Cortex of kidney (tissue), 1 donor: ENCODE measurements around the gene PITX2.

ENCODE experiments used
- DNase-seq: peaks from one replicate; lab custom pipeline; 2025; lab: John Stamatoyannopoulos, UW

The PITX2 gene

DNA sequence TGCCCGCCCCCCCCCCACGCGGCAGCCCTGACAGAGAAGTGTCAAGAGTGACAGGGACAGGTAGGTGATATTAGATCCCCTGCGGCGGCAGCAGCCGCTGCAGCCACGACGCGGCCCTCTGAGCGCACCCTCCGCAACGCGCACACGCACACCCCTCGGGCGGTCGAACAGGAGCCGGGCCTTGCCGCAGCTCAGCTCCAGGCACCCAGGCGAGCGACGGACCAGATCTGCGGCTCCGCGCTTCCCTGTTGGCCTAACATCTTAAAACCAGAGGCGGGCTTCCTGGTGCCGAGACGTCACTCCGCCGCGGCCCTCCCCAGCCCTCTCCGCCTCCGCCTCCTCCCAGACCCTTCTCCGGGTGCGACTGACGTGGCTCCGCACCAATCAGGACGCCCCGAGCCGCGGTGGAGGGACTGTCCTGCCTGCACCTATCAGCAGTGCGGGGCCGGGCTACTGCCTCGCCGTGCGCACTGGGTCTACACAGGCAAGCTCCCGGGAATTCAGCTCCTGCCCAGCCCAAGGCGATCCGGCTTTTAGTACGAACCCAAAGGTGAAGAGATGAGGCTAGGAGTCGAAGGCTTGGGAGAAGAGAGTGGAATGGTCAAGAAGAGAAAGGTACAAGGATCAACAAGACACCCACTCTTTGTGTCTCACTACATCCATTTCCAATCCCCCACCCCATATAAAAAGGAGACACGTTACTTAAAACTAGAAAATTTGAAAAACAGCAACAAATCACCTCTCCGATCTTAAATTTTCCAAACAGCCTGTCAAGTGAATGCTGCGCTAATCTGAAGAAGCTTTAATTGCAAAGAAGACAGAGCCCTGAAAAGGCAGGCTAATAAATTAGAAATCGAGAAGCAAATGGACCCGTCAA is at the start of gene PITX2:
Gene PITX2, minus strand, starts transcription at position 237 of the 877 bp plus-strand sequence. CDS start 617 bp downstream, outside the sequence.
- no peak for DNase-seq

DNA sequence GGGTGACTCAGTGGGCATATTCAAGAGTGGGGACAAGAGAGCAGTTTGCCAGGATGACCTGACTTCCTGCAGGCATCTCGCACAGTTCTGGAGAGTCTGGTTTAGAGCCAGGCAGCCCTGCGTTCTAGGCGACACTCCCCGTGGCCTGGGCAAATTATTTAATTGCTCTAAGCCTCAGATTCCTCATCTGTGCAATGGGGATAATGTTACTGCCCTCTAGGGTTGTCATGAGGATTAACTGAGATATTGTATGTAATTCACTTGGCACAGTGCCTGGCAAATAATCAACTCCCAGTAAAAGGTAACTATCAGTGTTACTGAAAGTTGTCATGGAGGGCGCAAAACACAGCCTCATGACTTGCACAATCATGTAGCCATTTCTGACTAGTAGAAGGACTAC is 48.8 kb upstream of the PITX2 start:
- DNase-seq = no peak

DNA sequence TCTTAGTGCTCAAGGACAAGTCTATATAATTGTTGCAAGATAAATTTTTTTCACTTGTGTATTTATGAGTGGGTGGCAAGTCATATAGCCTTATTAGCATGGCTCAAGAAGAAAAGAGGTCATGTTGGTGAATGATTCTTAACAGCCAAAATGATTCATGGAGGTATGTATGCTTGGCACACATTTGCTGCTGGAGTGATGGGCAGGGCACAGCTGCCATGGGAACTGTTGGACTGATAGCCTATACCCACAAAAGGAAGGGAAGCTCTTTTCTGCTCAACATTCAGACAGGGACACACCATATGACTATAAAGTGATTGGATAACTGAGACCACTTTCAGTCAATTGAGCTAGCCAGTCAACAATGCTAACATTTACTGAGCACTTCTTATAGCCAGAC is 46.8 kb upstream of the PITX2 start:
- DNase-seq = no peak

- no peak for DNase-seq
Observed at GRCh38 chr4:110668463-110669235, 45.8 kb upstream of the PITX2 start.

GRCh38 chr4:110667670-110668069 is 44.8 kb upstream of the PITX2 start:
- no peak for DNase-seq

GRCh38 chr4:110666030-110666429 is 43.2 kb upstream of the PITX2 start:
- DNase-seq = no peak

DNA sequence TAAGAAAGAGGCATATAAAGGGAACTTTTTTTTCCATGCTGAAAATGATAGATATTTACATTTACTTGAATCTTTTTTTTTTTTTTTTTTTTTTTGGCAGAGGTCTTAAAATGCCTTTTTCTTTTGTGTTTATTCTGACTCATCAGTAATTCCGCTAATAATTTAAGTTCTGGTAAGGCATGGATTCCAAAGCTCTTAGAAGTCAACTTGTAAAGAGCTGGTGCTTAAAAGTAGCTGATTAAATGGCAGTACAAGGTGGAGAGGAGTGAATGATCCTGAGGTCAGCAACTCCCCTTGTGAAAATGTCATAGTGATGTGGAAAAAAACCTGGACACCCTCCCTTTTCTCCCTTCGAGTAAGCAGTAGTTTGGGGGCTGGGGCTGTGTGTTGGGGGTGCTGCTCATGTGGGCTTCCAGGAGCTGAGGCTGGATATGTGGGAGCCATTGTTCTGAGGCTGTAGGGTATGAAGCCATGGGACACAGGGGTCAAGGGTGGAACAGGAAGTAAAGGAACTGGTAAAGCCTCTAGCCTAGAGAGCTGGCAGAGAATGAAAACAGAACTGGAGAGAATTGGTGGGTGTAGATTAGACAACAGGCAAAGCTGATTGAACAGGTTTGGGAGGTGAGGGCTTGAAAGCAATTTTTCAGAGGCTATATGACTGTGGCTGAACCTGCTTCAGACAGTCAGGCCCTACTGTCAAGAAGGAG is 41.0 kb upstream of the PITX2 start:
- DNase-seq = no peak

- DNase-seq = no peak
Observed at GRCh38 chr4:110663206-110663605, 40.3 kb upstream of the PITX2 start.

DNA sequence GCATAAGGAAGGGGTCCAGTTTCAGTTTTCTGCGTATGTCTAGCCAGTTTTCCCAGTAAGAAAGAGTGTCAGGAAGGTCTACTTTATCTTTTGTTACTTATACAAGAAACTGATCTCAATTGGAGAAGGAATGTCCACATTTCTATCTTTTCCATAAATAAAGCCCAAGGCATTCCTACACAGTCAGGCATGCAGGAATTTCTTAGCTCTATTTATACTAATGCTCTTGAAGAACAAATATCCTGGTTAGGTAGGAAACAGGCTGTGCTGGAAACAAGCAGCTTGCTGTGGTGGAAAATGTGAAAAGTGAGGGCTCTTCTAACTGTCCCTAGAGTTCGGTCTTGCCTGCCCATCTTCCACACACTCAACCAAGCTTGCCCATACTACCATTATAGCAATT is 37.9 kb upstream of the PITX2 start:
- DNase-seq = no peak

DNA sequence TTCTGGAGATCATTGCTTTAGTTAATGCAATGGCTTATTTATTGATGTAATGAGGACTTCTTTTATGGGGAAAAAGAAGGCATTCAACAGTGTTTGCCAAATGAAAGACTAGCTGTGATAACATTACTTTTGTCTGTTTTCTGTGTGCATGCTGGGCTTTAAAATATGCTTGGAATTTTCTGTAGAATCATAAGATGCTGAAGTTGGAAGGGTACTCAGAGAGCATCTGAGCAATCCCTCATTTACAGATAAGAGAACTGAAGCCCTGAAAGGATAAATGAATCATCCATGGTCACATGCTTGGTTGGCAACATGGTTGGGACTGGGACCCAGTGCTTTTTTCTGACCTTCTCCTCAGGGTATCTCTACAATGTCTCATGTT is 31.4 kb upstream of the PITX2 start:
- no peak for DNase-seq

DNA sequence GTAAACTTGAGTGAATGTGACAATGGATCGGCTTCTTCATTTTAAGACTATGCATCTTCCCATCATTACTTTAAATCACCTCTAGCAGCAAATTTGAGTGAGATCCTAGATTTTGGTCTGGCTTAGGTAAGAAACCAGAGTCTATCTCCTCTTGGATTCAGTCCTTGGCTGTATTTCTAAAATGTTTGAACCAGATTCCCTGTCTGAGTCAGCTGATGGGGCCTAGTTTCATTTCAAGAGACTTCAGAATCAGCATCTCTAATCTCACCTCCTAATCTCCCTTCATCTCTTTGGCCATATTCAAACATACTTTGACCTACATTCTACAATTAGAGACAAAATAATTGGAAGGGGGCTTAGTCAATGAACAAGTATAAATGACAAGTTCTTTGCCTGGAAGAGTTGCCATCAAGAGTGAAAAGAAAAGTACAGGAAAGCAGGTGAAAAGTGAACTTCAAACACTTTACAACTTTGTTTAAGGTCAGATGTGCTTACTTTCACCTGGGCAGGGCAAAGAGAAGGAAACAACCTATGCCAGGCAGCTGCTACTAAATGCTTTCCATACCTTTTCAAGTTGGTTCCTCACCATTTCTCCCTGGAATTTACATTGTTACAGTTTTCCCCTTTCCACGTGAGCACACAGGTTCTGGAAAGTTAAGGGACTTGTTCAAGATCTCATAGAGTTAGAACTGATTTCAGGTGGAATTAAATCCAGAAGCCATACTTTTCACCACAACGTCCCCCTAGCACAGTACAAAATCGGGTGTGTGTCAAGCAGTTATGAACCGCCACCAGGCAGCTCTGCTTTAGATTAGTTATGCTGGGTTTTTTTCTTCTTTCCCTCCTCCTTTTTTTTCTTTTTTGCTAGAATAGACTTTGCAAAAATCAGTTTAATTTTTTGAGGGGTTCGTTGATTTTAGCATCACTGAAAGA is 30.7 kb upstream of the PITX2 start:
- DNase-seq = no peak

DNA sequence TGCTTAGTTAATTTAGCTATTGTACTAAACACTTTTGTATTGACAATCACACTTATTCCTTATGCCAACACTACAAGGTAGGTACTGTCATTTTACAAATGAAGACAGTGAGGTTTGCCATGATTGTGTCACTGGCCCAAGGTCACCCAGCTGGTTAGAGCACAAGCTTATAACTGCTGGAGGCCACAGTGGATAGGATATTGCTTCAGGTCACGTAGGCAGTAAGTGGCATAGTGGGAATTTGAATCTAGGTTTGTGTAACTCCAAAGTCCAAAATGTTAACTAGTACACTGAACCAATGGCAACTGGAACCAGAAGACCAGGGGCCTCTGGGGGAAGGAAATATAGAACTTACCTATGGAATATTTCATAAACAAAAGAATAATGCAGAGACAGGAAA is 21.1 kb upstream of the PITX2 start:
- DNase-seq = no peak

GRCh38 chr4:110643096-110643495 is 20.2 kb upstream of the PITX2 start:
- DNase-seq = no peak

DNA sequence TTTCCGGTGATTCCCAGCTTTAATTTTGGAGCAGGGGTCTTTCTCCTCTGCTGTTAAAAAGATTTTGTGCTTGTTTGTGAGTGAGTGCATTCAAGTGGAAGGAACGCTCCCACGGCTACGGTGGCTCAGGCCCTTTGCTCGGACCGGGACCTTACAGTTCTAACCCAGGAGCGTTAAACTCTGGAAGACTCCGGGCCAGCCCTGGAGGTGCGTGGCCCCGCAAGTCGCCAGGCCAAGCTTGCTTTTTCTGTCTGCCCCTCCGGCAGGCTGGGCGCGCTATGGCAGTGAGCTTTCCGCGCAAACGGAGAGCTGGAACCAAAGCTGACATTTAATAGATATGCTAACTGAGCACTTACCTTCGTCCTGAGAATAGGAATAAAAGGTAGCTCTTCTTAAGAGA is 18.3 kb upstream of the PITX2 start:
- DNase-seq = no peak

GRCh38 chr4:110640576-110640975 is 17.7 kb upstream of the PITX2 start:
- no peak for DNase-seq

DNA sequence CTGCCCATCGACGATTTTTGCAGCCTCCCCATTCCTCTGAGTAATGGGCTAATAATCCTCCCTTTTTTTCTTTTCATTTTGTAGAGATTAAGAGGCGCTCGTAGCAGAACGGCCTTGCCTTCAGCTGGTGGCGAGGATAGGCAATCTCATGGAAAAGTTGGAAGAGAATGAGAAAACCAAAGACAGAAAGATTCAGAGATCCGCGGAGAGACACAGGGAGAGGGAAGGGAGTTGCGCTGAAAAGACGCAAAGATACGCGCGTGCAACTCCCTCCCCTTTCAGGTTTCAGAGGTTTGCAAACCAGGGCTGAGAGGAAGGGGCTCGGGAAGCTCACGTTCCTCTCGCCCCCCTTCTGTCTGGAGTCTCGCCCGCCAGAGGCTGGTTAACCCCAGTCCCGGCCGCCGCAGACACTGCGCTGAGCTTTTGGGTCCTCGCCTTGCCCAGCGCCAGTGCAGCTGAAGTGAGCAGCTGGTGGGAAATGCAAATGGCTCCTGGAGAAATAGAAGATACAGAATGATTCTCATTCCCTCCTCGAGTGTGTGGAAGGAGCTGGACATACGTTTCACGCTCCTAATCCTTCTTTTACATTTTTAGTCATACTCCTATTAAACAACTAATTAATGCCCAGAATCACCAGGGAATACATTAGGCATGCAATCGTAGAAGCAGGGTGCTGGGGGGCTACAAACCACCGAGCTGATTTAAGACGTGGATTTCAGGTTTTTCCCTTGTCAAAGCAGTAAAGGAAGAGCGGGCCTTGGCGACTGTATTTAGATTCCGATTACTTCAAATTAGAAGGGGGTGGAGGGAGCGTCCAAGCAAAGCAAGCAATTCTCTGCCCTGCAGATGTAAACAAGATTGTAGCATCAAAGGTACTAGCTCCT is 16.6 kb upstream of the PITX2 start:
- DNase-seq = no peak

DNA sequence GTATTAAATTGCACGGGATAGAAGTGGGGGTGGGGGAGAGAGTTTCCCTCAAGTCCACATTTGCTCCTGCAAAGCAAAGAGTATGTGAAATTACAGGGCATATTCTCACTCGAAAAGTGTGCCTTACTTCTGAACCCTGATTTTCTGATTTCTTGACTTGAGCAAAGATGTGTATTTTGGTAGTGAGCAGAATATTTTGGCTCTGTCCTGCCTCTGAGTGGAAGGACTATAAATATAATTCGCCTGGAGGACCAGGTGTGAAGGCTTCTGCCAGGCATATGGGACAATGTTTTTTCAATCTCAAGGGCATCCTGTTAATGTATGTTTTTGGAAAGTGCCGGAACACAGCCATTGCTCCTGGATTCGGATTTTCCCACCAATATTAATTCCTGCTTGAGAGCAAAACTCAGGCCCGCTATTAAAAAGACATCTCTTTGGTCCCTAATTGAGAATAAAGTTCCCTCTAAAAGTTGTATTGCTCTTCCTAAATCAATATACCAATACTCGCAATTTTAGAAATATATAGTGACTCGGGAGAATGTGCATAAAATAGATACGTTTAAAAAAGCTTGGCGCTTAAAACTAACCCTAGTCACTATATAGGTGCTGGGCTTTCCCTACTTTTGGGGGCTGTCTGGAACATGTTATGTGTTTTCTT is 15.3 kb upstream of the PITX2 start:
- no peak for DNase-seq

GRCh38 chr4:110637408-110638088 is 14.7 kb upstream of the PITX2 start:
- no peak for DNase-seq

DNA sequence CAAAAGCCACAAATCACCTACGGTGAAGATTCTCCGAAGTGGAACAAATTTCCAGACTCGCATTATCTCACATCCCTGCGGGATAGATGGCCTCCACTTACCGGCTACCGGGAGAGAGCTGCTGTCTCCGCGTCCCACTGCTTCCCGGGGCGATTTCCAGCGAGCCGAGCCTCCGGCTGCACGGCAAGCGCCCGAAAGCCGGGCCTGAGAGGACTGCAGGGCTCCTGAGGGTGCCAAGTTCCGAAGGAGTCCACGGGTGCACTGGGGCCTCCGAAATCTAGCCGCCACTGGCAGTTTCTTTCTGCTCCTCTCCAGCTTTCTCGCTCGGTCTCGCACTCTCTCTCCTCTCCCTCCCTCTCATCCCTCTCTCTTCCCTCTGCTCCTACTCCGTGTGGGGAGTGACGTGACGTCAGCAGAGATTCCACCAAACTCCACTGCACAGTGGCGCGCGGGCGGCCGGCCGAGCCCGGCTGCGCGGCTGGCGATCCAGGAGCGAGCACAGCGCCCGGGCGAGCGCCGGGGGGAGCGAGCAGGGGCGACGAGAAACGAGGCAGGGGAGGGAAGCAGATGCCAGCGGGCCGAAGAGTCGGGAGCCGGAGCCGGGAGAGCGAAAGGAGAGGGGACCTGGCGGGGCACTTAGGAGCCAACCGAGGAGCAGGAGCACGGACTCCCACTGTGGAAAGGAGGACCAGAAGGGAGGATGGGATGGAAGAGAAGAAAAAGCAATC is 14.0 kb upstream of the PITX2 start:
- no peak for DNase-seq
